Measurements from ENCODE around the gene CDK5RAP2. TPM values are rescaled to one million over a fixed set of nuclear protein-coding genes. Genes with fewer than 3 reads are reported as not detected.

Gene CDK5RAP2
- total RNA-seq, 1 donor = 21.2 TPM

DNA sequence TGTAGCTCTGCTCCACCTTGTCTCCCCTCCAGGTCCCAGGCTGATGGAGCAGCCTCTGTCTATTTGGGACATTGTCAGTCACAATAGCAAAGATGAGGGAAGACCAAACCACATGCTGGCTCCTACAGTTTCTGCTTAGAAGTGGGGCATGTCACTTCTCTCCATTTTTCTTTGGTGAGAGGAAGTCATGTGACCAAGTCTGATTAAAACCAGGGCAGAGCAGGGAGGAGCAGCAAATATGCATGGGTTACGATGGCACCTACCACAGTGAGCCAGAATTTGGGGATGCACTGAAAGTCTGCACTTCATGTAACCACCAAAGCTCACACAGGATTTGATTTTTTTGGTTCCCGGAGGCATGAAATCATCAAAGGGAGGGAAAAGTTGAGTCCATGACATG is 234.6 kb downstream of the CDK5RAP2 start:
- no peak overlapping the region for H3K4me3 ChIP-seq (ENCODE audit: low read depth, low read length)
- DNase-seq (ENCODE audit: low read depth) = no peak
- no peak for TF ChIP-seq CTCF (IDR thresholded peaks at IDR 0.05; ENCODE audit: insufficient read depth, low read depth, low read length)

GRCh38 chr9:120344230-120344629 is 235.7 kb downstream of the CDK5RAP2 start:
- H3K4me3 ChIP-seq (ENCODE audit: low read depth, low read length) = no peak overlapping the region
- DNase-seq (ENCODE audit: low read depth) = peak; percentile 71
- TF ChIP-seq CTCF (IDR thresholded peaks at IDR 0.05; ENCODE audit: insufficient read depth, low read depth, low read length) = no peak

- no peak for TF ChIP-seq CTCF (IDR thresholded peaks at IDR 0.05; ENCODE audit: insufficient read depth, low read depth, low read length)
- no peak for DNase-seq (ENCODE audit: low read depth)
- no peak overlapping the region for H3K4me3 ChIP-seq (ENCODE audit: low read depth, low read length)
Observed at GRCh38 chr9:120343416-120343815, 236.6 kb downstream of the CDK5RAP2 start.

Other genes starting within 250 kb of the CDK5RAP2 start
- gene MEGF9, start 134.3 kb upstream of the CDK5RAP2 start, total RNA-seq = 4.3 and 5.5 TPM in 2 replicates
- gene FBXW2, start 213.2 kb upstream of the CDK5RAP2 start, total RNA-seq = 35.4 and 41.5 TPM in 2 replicates